ENCODE results near the gene HPCAL1.

- TF ChIP-seq CTCF (conservative IDR thresholded peaks at IDR 0.05; ENCODE audit: low read length) (no peak), EZH2phosphoT487 (IDR thresholded peaks at IDR 0.05; ENCODE audit: borderline replicate concordance) (no peak)
These were observed 139.2 kb downstream of the HPCAL1 start for GRCh38 chr2:10441948-10442347.

Data from Loucy (cell line).